ENCODE measurements around the gene DNMT1. TPM values are rescaled to one million over a fixed set of nuclear protein-coding genes. Genes with fewer than 3 reads are reported as not detected.
"Not testable (repeated sequence)": the region's sequence is repeated elsewhere in the genome, so short reads cannot be mapped to it uniquely, and the experiment has no call there.

Gene DNMT1
- polyA plus RNA-seq, 3 donors = 103 to 131 (median 113) TPM

GRCh38 chr19:10226021-10226375 is 31.2 kb upstream of the DNMT1 start:
- no peak for DNase-seq (ENCODE audit: extremely low read depth in 1 of 11, low read depth in 9 of 11, low spot score in 4 of 11)

- DNase-seq (ENCODE audit: extremely low read depth in 1 of 11, low read depth in 9 of 11, low spot score in 4 of 11) = no peak
These were observed 29.6 kb upstream of the DNMT1 start for GRCh38 chr19:10224337-10224736.

DNA sequence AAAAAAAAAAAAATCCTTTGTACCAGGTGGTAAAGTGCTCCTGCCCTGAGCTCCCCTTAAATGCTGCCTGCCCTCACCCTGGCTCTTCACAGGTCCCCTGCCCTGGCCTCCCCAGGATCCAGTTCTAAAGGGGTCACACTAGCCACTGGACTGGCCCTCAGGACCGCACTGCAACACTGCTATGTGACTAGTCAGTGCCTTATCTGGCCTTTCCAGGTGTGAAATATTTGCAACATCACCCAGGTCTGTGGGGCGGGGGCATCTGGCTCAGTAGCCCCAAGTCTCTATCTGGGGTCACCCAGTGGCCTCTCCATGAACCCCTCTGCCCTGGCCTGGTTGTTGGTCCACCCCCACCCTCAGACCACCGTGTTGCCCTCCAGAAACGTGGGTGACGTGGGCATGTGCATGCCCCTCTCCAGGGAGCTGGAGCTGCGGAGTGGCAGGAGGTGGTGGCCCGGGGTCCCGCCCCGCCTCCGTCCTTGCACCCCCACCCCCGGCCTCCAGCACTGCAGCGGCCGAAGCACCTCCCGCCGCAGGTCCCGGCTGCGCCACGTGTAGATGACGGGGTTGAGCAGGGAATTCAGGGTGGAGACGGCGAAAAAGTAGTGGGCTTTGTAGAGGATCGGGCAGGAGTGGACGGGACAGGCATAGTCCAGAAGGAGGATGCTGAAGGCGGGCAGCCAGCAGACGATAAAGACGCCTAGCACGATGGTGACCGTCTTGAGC is 28.9 kb upstream of the DNMT1 start:
- no peak for DNase-seq (ENCODE audit: extremely low read depth in 1 of 11, low read depth in 9 of 11, low spot score in 4 of 11)

DNA sequence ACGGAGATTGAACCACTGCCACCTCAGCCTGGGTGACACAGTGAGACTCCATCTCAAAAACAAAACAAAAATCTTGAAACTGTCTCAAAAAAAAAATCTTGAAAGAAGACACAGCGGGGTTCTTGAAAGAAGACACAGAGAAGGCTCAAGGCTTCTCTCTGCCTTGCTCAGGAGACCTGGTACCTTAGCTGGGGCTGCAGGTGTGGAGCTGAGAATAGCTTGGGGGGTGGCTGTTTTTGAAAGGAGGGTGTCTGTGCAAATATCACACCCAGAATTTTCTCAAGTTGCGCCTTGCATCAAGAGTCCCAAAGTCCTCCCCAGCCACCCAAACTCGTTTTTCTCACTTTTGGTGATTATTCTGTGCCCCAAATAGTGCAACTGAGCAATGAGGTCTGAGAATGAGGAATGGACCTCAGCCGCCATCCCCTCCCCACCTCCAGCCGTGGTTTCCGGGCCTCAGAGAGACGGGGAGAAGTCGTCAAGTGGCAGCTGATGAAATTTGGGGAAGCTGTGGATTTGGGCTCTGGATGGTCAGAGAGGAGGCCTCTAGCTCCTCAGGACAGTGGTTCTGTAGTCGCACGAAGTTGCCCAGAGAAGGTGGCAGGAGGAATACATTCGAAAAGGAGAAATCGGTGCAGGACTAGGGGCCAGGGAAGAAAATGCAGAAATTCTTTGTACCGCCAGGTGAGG is 27.6 kb upstream of the DNMT1 start:
- no peak for DNase-seq (ENCODE audit: extremely low read depth in 1 of 11, low read depth in 9 of 11, low spot score in 4 of 11)

DNA sequence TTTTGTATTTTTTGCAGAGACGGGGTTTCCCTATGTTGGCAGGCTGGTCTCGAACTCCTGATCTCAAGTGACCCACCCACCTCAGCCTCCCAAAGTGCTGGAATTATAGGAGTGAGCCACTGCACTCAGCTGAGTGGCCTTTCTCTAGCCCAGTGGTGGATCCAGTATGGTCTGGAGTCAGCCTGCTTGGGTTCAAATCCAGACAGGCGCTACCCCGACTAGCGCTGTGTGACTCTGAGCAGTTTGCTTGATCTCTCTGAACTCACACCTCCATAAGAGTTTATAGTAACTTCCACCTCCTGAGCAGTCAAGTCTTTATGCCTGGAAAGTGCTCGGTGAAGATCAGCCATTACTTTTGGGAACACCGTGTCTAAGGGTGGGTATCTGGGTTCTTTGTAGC is 25.9 kb upstream of the DNMT1 start:
- no peak for DNase-seq (ENCODE audit: extremely low read depth in 1 of 11, low read depth in 9 of 11, low spot score in 4 of 11)

GRCh38 chr19:10219678-10220077 is 24.9 kb upstream of the DNMT1 start:
- no peak for DNase-seq (ENCODE audit: extremely low read depth in 1 of 11, low read depth in 9 of 11, low spot score in 4 of 11)

DNA sequence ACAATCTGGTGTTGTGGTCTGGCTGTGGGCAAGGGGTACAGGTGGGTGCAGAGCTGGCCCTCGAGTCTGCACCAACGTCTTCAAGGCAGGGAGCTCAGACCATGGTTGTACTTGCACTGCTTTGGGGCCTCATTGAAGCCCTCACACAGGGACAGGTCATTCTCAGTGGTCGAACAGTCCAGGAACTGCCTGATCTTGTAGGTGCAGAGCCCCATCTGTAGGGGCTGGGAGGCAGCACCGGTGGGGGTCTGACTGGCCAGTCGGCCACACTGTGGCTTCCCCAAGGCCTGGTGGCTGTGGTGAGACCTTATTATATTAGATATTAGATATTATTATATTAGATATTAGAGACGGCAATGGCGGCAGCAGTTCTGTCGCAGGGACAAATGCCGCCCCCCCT is 22.3 kb upstream of the DNMT1 start:
- no peak for DNase-seq (ENCODE audit: extremely low read depth in 1 of 11, low read depth in 9 of 11, low spot score in 4 of 11)

- DNase-seq (ENCODE audit: extremely low read depth in 1 of 11, low read depth in 9 of 11, low spot score in 4 of 11) = no peak
These were observed 20.0 kb upstream of the DNMT1 start for GRCh38 chr19:10214784-10215183.

GRCh38 chr19:10211691-10212090 is 16.9 kb upstream of the DNMT1 start:
- no peak for DNase-seq (ENCODE audit: extremely low read depth in 1 of 11, low read depth in 9 of 11, low spot score in 4 of 11)

DNA sequence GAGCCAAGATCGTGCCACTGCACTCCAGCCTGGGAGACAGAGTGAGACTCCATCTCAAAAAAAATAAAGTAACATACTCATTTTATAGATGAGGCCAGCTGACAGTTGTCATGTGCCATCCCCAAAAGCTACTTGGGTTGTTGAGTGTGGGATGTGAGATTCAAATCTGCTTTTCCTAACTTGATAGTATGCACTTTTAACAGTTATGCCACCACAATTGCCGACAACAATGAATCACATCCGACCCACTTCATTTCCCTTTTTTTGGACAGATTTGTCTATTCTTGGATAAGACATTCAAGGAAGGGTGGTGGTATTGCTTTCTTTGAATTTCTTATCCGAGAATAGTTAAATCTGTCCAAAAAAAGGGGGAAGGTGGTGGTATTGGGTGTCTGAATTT is 16.3 kb upstream of the DNMT1 start:
- DNase-seq (ENCODE audit: extremely low read depth in 1 of 11, low read depth in 9 of 11, low spot score in 4 of 11) = no peak

- DNase-seq (ENCODE audit: extremely low read depth in 1 of 11, low read depth in 9 of 11, low spot score in 4 of 11) = no peak
These were observed 14.6 kb upstream of the DNMT1 start for GRCh38 chr19:10209315-10209714.

DNA sequence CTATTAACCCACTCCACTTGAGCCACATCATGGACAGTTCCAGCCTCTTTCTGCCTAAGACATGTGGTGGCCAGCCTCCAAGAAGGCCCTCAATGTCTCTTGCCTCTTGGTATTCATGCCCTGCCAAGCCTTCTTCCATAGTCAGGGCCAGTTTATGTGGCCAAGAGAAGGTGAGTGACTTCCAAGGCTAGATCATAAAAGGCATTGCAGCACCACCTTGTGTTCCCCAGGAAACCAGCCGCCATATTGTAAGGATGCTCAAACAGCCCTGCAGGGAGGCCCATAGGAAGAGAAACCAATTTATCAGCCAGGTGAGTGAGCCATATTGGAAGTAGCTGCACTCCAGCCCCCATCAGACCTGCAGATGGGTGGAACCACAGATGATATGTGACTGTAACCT is 12.3 kb upstream of the DNMT1 start:
- DNase-seq (ENCODE audit: extremely low read depth in 1 of 11, low read depth in 9 of 11, low spot score in 4 of 11) = no peak

- no peak for DNase-seq (ENCODE audit: extremely low read depth in 1 of 11, low read depth in 9 of 11, low spot score in 4 of 11)
These were observed 11.6 kb upstream of the DNMT1 start for GRCh38 chr19:10206226-10206885.

- no peak for DNase-seq (ENCODE audit: extremely low read depth in 1 of 11, low read depth in 9 of 11, low spot score in 4 of 11)
These were observed 10.9 kb upstream of the DNMT1 start for GRCh38 chr19:10205636-10206035.

- no peak for DNase-seq (ENCODE audit: extremely low read depth in 1 of 11, low read depth in 9 of 11, low spot score in 4 of 11)
These were observed 8.9 kb upstream of the DNMT1 start for GRCh38 chr19:10203686-10204085.

GRCh38 chr19:10201176-10201575 is 6.4 kb upstream of the DNMT1 start:
- no peak for DNase-seq (ENCODE audit: extremely low read depth in 1 of 11, low read depth in 9 of 11, low spot score in 4 of 11)

GRCh38 chr19:10200101-10200500 is 5.3 kb upstream of the DNMT1 start:
- DNase-seq (ENCODE audit: extremely low read depth in 1 of 11, low read depth in 9 of 11, low spot score in 4 of 11) = not testable (repeated sequence)

DNA sequence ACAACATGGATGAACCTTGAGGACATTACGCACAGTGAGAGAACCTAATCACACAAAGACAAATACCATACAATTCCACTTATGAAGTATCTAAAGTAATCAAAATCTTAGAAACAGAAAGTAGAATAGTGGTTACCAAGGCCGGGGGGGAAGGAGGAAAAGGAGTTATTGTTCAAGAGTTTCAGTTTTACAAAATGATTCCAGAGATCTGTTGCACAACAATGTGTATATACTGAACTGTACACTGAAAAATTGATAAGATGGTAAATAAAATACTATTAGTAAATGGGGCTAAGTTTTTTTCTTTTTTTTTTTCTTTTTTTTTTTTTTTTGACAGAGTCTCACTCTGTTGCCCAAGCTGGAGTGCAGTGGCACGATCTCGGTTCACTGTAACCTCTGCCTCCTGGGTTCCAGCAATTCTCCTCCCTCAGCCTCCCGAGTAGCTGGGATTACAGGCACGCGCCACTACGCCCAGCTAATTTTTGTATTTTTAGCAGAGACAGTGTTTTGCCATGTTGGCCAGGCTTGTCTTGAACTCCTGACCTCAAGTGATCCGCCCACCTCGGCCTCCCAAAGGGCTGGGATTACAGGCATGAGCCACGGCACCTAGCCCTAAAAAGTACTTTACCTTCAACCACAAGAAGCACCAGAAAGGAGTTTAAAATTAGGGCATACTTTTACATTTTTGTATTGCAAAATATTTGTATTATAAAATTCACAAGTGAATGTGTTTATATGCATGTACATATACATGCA is 4.3 kb upstream of the DNMT1 start:
- not testable (repeated sequence) for DNase-seq (ENCODE audit: extremely low read depth in 1 of 11, low read depth in 9 of 11, low spot score in 4 of 11)

GRCh38 chr19:10195199-10195519 is 406 bp upstream of the DNMT1 start:
- no peak for DNase-seq (ENCODE audit: extremely low read depth in 1 of 11, low read depth in 9 of 11, low spot score in 4 of 11)
